Breast epithelium (tissue), 4 donors: ENCODE data around the gene CCL28. TPM values are rescaled to one million over a fixed set of nuclear protein-coding genes. Genes with fewer than 3 reads are reported as not detected.

Experiments
- DNase-seq, 2 donors: peaks; one replicate each; pipeline ENCODE4 v3.0.0-alpha.2; 2019; ENCODE audit warnings: low spot score in 2 of 2
- H3K27ac ChIP-seq, 2 donors: fragments of 200-600 bp; sonication (generic) in 1 of 2; one replicate each; pipeline ENCODE4 v1.5.1; 2016 to 2019; ENCODE audit warnings: mild to moderate bottlenecking in 1 of 2
- H3K27me3 ChIP-seq, 2 donors: fragments of 200-600 bp; sonication (generic) in 1 of 2; one replicate each; pipeline versions ENCODE4 v1.5.1 to v1.6.0; 2017 to 2019; ENCODE audit warnings: control low read depth in 1 of 2, mild to moderate bottlenecking in 1 of 2
- H3K36me3 ChIP-seq: fragments of 200-600 bp; one replicate; pipeline ENCODE4 v1.5.1; 2019
- H3K4me1 ChIP-seq, 2 donors: fragments of 200-600 bp; sonication (generic); one replicate each; pipeline ENCODE4 v1.5.1; 2016 to 2019; ENCODE audit warnings: control low read depth in 1 of 2
- H3K4me3 ChIP-seq, 3 donors: fragments of 200-600 bp; sonication (generic); 1 replicate in 2 of 3; 2 replicates in 1 of 3; pipeline ENCODE4 v1.5.1; 2016 to 2019; ENCODE audit warnings: mild to moderate bottlenecking in 3 of 3, moderate library complexity in 2 of 3
- H3K9me3 ChIP-seq, 2 donors: fragments of 200-600 bp; sonication (generic) in 1 of 2; one replicate each; pipeline ENCODE4 v1.5.1; 2016 to 2019; ENCODE audit warnings: control low read depth in 1 of 2
- POLR2A ChIP-seq: fragments of 450-650 bp; IDR thresholded peaks from one replicate; pipeline ENCODE4 v1.6.1; 2016; ENCODE audit warnings: antibody characterized with exemption, mild to moderate bottlenecking, moderate library complexity
- POLR2AphosphoS5 ChIP-seq, 3 donors: sonication (generic); formaldehyde crosslinking; IDR thresholded peaks; one replicate each; pipeline ENCODE4 v1.6.1; 2017; ENCODE audit warnings: antibody characterized with exemption in 3 of 3
- intact Hi-C: fragments of 100-400 bp; cut with DNase I; formaldehyde crosslinking; loops from one replicate; pipeline ENCODE4 v1.15.1; 2023; ENCODE audit warnings: low total_unique reads
- total RNA-seq, 3 donors: library from RNA; depleted of rRNA; stranded (reverse); fragments of >200 nt; gene quantifications; one replicate each; pipeline ENCODE4 v1.1.0, GENCODE V29; 2016
- TF ChIP-seq, protein P1 (sequence below), 3 donors: fragments of 450-650 bp; IDR thresholded peaks; one replicate each; pipeline ENCODE4 v1.5.1; 2016 to 2017; ENCODE audit warnings: antibody characterized with exemption in 3 of 3, mild to moderate bottlenecking in 3 of 3, moderate library complexity in 3 of 3

Gene CCL28
- total RNA-seq, 3 donors from 2014 or later: 4.0 to 192 (median 53.4) TPM

GRCh38 chr5:43348207-43348606, 64.0 kb downstream of the CCL28 start:
- DNase-seq: no peak
- H3K4me1 ChIP-seq: no peaks in the 10 kb centered on the region
- intact Hi-C loops: no loop called here

GRCh38 chr5:43338862-43339261, 73.3 kb downstream of the CCL28 start:
- no peak for DNase-seq
- H3K27ac ChIP-seq: no peak overlapping the region
- intact Hi-C loops: no loop called here
- H3K4me3 ChIP-seq: no peak overlapping the region
- H3K4me1 ChIP-seq: no peaks in the 10 kb centered on the region
- H3K27me3 ChIP-seq: no peaks in the 10 kb centered on the region
- H3K9me3 ChIP-seq: peaks cover 26 to 30% of the 10 kb centered on the region in 2 donors
- TF ChIP-seq POLR2AphosphoS5 (IDR thresholded peaks at IDR 0.05) (no peak), POLR2A (no peak)
- TF ChIP-seq, protein P1, sequence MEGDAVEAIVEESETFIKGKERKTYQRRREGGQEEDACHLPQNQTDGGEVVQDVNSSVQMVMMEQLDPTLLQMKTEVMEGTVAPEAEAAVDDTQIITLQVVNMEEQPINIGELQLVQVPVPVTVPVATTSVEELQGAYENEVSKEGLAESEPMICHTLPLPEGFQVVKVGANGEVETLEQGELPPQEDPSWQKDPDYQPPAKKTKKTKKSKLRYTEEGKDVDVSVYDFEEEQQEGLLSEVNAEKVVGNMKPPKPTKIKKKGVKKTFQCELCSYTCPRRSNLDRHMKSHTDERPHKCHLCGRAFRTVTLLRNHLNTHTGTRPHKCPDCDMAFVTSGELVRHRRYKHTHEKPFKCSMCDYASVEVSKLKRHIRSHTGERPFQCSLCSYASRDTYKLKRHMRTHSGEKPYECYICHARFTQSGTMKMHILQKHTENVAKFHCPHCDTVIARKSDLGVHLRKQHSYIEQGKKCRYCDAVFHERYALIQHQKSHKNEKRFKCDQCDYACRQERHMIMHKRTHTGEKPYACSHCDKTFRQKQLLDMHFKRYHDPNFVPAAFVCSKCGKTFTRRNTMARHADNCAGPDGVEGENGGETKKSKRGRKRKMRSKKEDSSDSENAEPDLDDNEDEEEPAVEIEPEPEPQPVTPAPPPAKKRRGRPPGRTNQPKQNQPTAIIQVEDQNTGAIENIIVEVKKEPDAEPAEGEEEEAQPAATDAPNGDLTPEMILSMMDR (IDR thresholded peaks at IDR 0.05): no peak
- no peaks in the 10 kb centered on the region for H3K36me3 ChIP-seq

More at GRCh38 chr5:43348207-43348606, 64.0 kb downstream of the CCL28 start:
- Histone ChIP-seq H3K27me3 (no peaks in the 10 kb centered on the region), H3K27ac (no peak overlapping the region), H3K4me3 (no peak overlapping the region), H3K36me3 (no peaks in the 10 kb centered on the region), H3K9me3 (no peaks in the 10 kb centered on the region)
- TF ChIP-seq POLR2A: no peak
- TF ChIP-seq, protein P1 (IDR thresholded peaks at IDR 0.05): no peak
- TF ChIP-seq POLR2AphosphoS5 (IDR thresholded peaks at IDR 0.05): no peak

- Histone ChIP-seq H3K27ac (no peak overlapping the region), H3K9me3 (peaks cover 22 to 29% of the 10 kb centered on the region in 2 donors), H3K27me3 (no peaks in the 10 kb centered on the region), H3K36me3 (no peaks in the 10 kb centered on the region), H3K4me3 (no peak overlapping the region), H3K4me1 (no peaks in the 10 kb centered on the region)
- DNase-seq: no peak
- intact Hi-C loops: no loop called here
- no peak for TF ChIP-seq POLR2AphosphoS5 (IDR thresholded peaks at IDR 0.05)
- no peak for TF ChIP-seq POLR2A
- TF ChIP-seq, protein P1 (IDR thresholded peaks at IDR 0.05): no peak
Measured at GRCh38 chr5:43336159-43336558, 76.0 kb downstream of the CCL28 start.

- no peaks in the 10 kb centered on the region for H3K4me1 ChIP-seq
- no peaks in the 10 kb centered on the region for H3K27me3 ChIP-seq
- no peaks in the 10 kb centered on the region for H3K36me3 ChIP-seq
- no peak overlapping the region for H3K4me3 ChIP-seq
- intact Hi-C loops: no loop called here
- TF ChIP-seq POLR2A: no peak
- TF ChIP-seq, protein P1 (IDR thresholded peaks at IDR 0.05): no peak
- no peak for TF ChIP-seq POLR2AphosphoS5 (IDR thresholded peaks at IDR 0.05)
- peaks cover 17 to 25% of the 10 kb centered on the region in 2 donors for H3K9me3 ChIP-seq
- no peak for DNase-seq
- H3K27ac ChIP-seq: no peak overlapping the region
Measured at GRCh38 chr5:43335681-43336080, 76.5 kb downstream of the CCL28 start.

DNA sequence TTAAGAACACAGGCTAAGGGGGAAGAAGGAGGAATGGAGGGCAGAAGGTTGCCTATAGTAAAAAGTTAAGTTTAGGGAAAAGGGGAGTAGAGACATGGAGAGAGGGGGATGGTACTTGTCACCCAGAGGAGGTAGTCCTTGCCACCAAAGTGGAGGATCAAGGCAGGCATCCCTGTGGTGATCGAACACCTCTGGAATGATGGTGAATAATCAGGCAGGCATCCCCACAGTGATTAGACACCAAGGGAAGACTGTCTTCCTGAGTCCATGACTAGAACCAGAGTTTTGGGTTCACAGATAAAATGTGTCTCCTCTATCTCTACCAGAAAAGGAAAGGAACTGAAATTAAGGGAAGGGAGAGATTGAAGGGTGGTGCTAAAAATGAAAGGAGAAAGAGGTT, 79.8 kb downstream of the CCL28 start:
- no peak overlapping the region for H3K4me3 ChIP-seq
- no peak for DNase-seq
- no peaks in the 10 kb centered on the region for H3K36me3 ChIP-seq
- H3K27me3 ChIP-seq: no peaks in the 10 kb centered on the region
- no peak overlapping the region for H3K27ac ChIP-seq
- intact Hi-C loops: no loop called here
- peaks cover 18 to 28% of the 10 kb centered on the region in 2 donors for H3K9me3 ChIP-seq
- H3K4me1 ChIP-seq: no peaks in the 10 kb centered on the region
- TF ChIP-seq POLR2A (no peak), POLR2AphosphoS5 (IDR thresholded peaks at IDR 0.05) (no peak)
- TF ChIP-seq, protein P1 (IDR thresholded peaks at IDR 0.05): no peak

Other genes with a start within 250 kb of the CCL28 start
- under 1 TPM; 0.29 to 0.48 (median 0.33) TPM for gene NIM1K, start 220.2 kb downstream of the CCL28 start, total RNA-seq
- gene HMGCS1, start 99.0 kb downstream of the CCL28 start, total RNA-seq: 10 to 100 TPM; 13.9 to 36.6 (median 26.5) TPM
- 10 to 100 TPM; 11.7 to 21.7 (median 16.1) TPM for gene TMEM267, start 71.5 kb upstream of the CCL28 start, total RNA-seq
- gene C5orf34, start 102.8 kb upstream of the CCL28 start, total RNA-seq: 10 to 100 TPM in 1 of 3 donors, 1 to 10 TPM in 2; 1.8 to 12.9 (median 3.3) TPM
- gene PAIP1, start 144.7 kb upstream of the CCL28 start, total RNA-seq: 100 to 1,000 TPM in 1 of 3 donors, 10 to 100 TPM in 2; 70.5 to 104 (median 94.1) TPM
- gene NNT, start 190.8 kb upstream of the CCL28 start, total RNA-seq: 100 to 1,000 TPM in 1 of 3 donors, 10 to 100 TPM in 2; 30.2 to 137 (median 39.2) TPM